LNCAP (cell line): ENCODE results near the gene TEK.

Source experiments
- TF ChIP-seq, protein P1 (sequence below): fragments of 450-650 bp; IDR thresholded peaks from 2 replicates; pipeline ENCODE4 v1.5.1; 2017; ENCODE audit warnings: mild to moderate bottlenecking

TEK gene

GRCh38 chr9:27126670-27127069 is 17.6 kb downstream of the TEK start:
- TF ChIP-seq, protein P1, sequence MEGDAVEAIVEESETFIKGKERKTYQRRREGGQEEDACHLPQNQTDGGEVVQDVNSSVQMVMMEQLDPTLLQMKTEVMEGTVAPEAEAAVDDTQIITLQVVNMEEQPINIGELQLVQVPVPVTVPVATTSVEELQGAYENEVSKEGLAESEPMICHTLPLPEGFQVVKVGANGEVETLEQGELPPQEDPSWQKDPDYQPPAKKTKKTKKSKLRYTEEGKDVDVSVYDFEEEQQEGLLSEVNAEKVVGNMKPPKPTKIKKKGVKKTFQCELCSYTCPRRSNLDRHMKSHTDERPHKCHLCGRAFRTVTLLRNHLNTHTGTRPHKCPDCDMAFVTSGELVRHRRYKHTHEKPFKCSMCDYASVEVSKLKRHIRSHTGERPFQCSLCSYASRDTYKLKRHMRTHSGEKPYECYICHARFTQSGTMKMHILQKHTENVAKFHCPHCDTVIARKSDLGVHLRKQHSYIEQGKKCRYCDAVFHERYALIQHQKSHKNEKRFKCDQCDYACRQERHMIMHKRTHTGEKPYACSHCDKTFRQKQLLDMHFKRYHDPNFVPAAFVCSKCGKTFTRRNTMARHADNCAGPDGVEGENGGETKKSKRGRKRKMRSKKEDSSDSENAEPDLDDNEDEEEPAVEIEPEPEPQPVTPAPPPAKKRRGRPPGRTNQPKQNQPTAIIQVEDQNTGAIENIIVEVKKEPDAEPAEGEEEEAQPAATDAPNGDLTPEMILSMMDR, result no peak

- TF ChIP-seq, protein P1, result no peak
Observed at GRCh38 chr9:27129221-27129620, 20.2 kb downstream of the TEK start.

DNA sequence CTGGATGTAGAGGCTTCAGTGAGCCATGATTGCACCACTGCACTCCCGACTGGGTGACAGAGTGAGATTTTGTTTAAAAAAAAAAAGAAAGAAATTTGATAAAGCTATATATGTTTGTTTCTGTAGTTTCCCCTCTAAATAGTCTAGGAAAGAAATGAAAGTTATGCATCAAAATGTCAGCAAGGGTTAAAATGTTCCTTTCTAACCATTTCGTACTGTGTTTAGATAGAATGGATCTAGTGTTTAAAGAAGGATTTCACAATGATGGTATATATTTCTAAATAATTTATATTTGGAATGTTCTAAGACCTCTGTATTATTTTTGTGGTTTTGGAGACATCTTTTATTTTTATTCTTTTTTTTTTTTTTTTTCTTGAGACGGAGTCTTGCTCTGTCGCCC is 22.7 kb downstream of the TEK start:
- TF ChIP-seq, protein P1, result no peak

DNA sequence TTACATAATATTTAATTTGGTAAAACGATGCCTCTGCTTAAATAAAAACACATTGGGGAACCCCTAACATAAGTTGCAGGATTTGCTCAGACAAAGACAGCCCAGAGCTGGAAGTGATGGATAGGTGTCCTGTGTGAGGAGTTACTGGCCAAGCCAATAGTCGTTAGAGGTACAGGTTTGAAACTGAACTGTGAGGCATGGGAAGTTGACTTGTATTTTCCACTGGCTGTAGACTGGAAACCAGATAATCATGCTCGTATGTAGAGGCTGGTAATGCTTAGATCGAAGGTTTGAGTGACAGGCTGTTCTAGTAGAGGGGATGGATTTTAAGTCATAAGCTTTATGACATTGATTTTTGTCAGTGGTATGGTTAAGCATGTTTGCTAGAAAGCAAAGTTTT is 24.8 kb downstream of the TEK start:
- TF ChIP-seq, protein P1, result no peak

DNA sequence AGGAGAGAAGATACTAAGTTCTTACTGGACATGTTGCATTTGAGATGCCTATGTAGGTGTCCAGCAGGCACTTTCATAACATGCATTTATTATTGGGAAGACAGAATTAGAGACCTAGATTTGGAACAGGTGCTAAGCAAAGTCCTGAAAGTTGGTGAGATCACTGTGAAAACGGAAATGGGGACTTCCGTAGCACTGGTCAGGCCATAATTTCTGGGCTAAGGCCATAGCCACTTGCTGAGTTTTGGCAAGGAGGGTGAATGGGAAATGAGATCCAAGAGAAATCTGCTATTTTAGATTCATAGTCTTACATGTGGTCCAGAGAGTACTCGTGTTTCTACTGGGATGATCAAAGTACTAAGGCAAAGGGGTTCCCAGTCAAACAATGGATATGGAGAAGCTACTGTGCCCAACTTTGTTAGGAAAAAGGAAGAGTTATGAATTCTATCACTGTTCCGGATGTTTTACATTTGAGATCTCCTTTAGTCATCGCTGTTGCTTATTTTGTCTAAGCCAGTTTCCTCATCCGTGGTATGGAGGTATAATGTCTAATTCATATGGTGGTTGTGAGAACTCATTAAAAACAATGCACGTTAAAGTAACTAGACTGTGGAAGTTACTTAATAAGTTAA is 33.4 kb downstream of the TEK start:
- TF ChIP-seq, protein P1, result no peak

DNA sequence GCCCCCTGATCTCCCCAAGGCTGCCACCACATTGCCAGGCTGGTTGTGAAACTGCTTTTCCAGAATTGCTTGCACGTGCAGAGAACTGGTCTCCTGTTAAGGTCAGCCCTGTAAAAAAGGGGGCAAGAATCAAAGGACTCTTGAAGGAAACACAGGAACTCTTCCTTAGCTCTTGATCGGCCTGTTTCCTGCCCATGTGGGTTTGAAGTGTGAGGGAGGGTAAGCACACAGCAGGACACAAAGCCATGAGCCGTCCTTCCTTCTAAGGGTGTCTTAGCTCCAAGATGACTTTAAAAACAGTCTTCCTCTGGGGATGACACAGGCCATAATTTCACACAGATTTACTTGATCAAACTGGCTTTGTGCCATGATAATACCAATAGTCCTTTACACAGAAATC is 36.1 kb downstream of the TEK start:
- TF ChIP-seq, protein P1, result no peak

DNA sequence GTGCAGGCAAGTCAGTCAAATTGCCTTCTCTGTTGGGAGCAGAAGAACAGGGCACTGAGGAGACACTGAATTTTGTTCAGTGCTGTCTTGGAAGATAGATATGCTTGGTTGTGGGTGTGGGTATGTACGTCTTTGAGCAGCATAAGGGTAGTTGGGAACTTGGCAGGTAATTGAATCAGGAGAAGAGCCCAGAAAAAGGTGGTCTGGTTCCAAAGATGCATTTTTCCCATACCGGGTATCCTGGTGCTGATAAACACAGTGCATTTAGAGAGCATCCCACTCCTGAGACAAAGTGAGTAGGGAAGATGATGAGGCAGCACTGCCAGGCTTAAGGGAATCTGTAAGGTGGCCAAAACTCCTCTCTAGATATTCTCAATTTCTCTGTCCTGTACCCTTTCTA is 40.6 kb downstream of the TEK start:
- TF ChIP-seq, protein P1, result no peak
